Smooth muscle cell of the brain vasculature (primary cell): ENCODE results near the gene CACNA1E.
"Not testable (repeated sequence)": the region's sequence is repeated elsewhere in the genome, so short reads cannot be mapped to it uniquely, and the experiment has no call there.

Source experiments
- DNase-seq: peaks from one replicate; pipeline ENCODE4 v3.0.0-alpha.2; 2012; ENCODE audit warnings: low read depth, low spot score

The CACNA1E gene

GRCh38 chr1:181807251-181807650, 323.9 kb downstream of the CACNA1E start:
- DNase-seq: no peak

GRCh38 chr1:181809991-181810545, 326.8 kb downstream of the CACNA1E start:
- DNase-seq: no peak

- DNase-seq: no peak
Observed at GRCh38 chr1:181812208-181812607, 328.9 kb downstream of the CACNA1E start.

- DNase-seq: no peak
Observed at GRCh38 chr1:181813266-181813665, 329.9 kb downstream of the CACNA1E start.

DNA sequence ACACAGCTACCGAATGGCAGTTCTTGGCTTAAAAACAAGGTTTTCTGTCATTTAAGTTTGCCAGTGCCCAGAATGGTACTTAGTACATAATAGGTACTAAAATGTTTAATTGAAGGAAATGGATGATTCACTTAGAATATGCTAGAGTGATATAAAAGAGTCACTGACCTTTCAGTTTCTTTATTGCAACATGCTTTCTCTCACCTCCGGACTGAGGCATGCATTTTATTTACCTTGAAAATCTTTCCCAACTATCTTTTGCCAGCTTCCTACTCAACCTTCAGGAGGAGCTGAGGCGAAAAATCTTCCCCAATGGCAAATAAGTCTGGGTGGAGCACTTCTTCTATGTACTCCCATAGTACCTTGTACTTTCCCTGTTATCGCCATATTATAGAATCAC, 333.3 kb downstream of the CACNA1E start:
- no peak for DNase-seq

GRCh38 chr1:181817091-181817490, 333.8 kb downstream of the CACNA1E start:
- no peak for DNase-seq

GRCh38 chr1:181818459-181818858, 335.1 kb downstream of the CACNA1E start:
- no peak for DNase-seq

GRCh38 chr1:181818943-181819342, 335.6 kb downstream of the CACNA1E start:
- no peak for DNase-seq

GRCh38 chr1:181821701-181822100, 338.4 kb downstream of the CACNA1E start:
- no peak for DNase-seq

GRCh38 chr1:181832173-181832880, 349.0 kb downstream of the CACNA1E start:
- DNase-seq: not testable (repeated sequence)

- DNase-seq: no peak
Observed at GRCh38 chr1:181846001-181846645, 362.8 kb downstream of the CACNA1E start.

GRCh38 chr1:181846681-181847080, 363.4 kb downstream of the CACNA1E start:
- no peak for DNase-seq

GRCh38 chr1:181849071-181849470, 365.8 kb downstream of the CACNA1E start:
- DNase-seq: no peak

GRCh38 chr1:181854212-181854611, 370.9 kb downstream of the CACNA1E start:
- DNase-seq: not testable (repeated sequence)

DNA sequence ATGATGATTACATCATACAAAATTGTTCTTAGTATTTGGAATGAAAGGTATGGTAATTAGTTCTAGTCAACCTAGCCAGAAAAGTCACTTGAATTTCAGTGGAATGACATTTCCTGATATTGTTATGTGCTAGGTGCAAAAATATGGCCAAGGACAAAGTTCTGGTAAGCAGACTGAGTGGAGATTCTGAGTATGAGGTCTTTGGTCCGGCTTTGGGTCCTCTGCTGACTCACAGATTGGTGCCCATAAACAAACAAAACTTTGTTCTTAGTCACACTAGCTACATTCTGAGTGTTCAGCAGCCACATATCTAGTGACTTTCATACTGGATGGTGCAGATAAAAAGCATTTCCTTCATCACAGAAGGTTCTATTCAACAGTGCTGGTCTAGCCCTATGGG, 372.1 kb downstream of the CACNA1E start:
- no peak for DNase-seq
